Neuronal stem cell (in vitro differentiated cells): ENCODE measurements around the gene SYNE1.

ENCODE experiments used
- DNase-seq: peaks from one replicate; pipeline ENCODE4 v3.0.0-alpha.2; 2013; ENCODE audit warnings: low spot score
- H2AFZ ChIP-seq: one replicate; pipeline ENCODE4 v1.6.1; 2013; ENCODE audit warnings: mild to moderate bottlenecking, low read length, inconsistent platforms
- H2AK5ac ChIP-seq: 2 replicates; pipeline ENCODE4 v1.6.1; 2013; ENCODE audit warnings: low read depth, mild to moderate bottlenecking, inconsistent platforms, low read length, moderate library complexity, mixed read lengths
- H2BK120ac ChIP-seq: 2 replicates; pipeline ENCODE4 v1.6.1; 2013; ENCODE audit warnings: low read depth, mild to moderate bottlenecking, inconsistent platforms, low read length, moderate library complexity, mixed read lengths
- H2BK12ac ChIP-seq: one replicate; pipeline ENCODE4 v1.6.1; 2013; ENCODE audit warnings: low read length, inconsistent platforms
- H2BK15ac ChIP-seq: 2 replicates; pipeline ENCODE4 v1.6.1; 2013; ENCODE audit warnings: mild to moderate bottlenecking, low read length, inconsistent platforms, mixed read lengths
- H2BK5ac ChIP-seq: one replicate; pipeline ENCODE4 v1.6.1; 2013; ENCODE audit warnings: inconsistent platforms, mild to moderate bottlenecking, low read length, moderate library complexity
- H3K14ac ChIP-seq: one replicate; pipeline ENCODE4 v1.6.1; 2013; ENCODE audit warnings: low read length, inconsistent platforms
- H3K18ac ChIP-seq: 2 replicates; pipeline ENCODE4 v1.6.1; 2013; ENCODE audit warnings: low read length, inconsistent platforms
- H3K23ac ChIP-seq: 2 replicates; pipeline ENCODE4 v1.6.1; 2013; ENCODE audit warnings: low read depth, mild to moderate bottlenecking, mixed read lengths, low read length, inconsistent platforms; ENCODE audit not compliant: poor library complexity
- H3K27ac ChIP-seq: replicated peaks from 3 replicates; pipeline ENCODE4 v1.5.1; 2013; ENCODE audit warnings: low read length, inconsistent platforms
- H3K27me3 ChIP-seq, 3 experiments: 2 replicates each; pipeline ENCODE4 v1.6.1; 2013; ENCODE audit warnings: low read length in 3 of 3, mild to moderate bottlenecking in 2 of 3, inconsistent platforms in 1 of 3, low read depth in 1 of 3, mixed read lengths in 1 of 3, moderate library complexity in 1 of 3; ENCODE audit not compliant: control insufficient read depth in 3 of 3, insufficient read depth in 3 of 3
- H3K36me3 ChIP-seq, 2 donors: replicated peaks in 1 of 2; 2 replicates each; pipeline ENCODE4 v1.6.1; 2013; ENCODE audit warnings: low read length in 2 of 2; ENCODE audit not compliant: control insufficient read depth in 2 of 2, insufficient read depth in 2 of 2
- H3K4ac ChIP-seq: 2 replicates; pipeline ENCODE4 v1.6.1; 2013; ENCODE audit warnings: inconsistent platforms, mild to moderate bottlenecking, low read length, moderate library complexity
- H3K4me1 ChIP-seq, 2 donors: 1 replicate in 1 of 2; 2 replicates in 1 of 2; pipeline ENCODE4 v1.6.1; 2013; ENCODE audit warnings: low read length in 2 of 2, low read depth in 1 of 2; ENCODE audit not compliant: control insufficient read depth in 2 of 2, insufficient read depth in 1 of 2
- H3K4me2 ChIP-seq: one replicate; pipeline ENCODE4 v1.6.1; 2013; ENCODE audit warnings: mild to moderate bottlenecking, low read length, inconsistent platforms; ENCODE audit not compliant: insufficient read depth, poor library complexity, severe bottlenecking
- H3K4me3 ChIP-seq, 2 donors: 2 replicates each; pipeline ENCODE4 v1.5.1; 2013; ENCODE audit warnings: low read length in 2 of 2, mild to moderate bottlenecking in 2 of 2, inconsistent platforms in 1 of 2, moderate library complexity in 1 of 2
- H3K79me1 ChIP-seq: one replicate; pipeline ENCODE4 v1.6.1; 2013; ENCODE audit warnings: low read depth, mild to moderate bottlenecking, inconsistent platforms, low read length, moderate library complexity
- H3K9ac ChIP-seq: one replicate; pipeline ENCODE4 v1.6.1; 2013; ENCODE audit warnings: mild to moderate bottlenecking, low read depth, low read length, inconsistent platforms; ENCODE audit not compliant: poor library complexity
- H3K9me3 ChIP-seq, 2 donors: replicated peaks in 1 of 2; 2 replicates each; pipeline versions ENCODE3 to v1.6.1; 2013; ENCODE audit warnings: low read length in 2 of 2, mild to moderate bottlenecking in 2 of 2, inconsistent platforms in 1 of 2, low read depth in 1 of 2, mixed read lengths in 1 of 2, moderate library complexity in 1 of 2; ENCODE audit not compliant: control insufficient read depth in 2 of 2, insufficient read depth in 1 of 2
- H4K8ac ChIP-seq: one replicate; pipeline ENCODE4 v1.6.1; 2013; ENCODE audit warnings: low read depth, mild to moderate bottlenecking, inconsistent platforms, low read length, moderate library complexity
- H4K91ac ChIP-seq: one replicate; pipeline ENCODE4 v1.6.1; 2013; ENCODE audit warnings: low read length, low read depth, mild to moderate bottlenecking, inconsistent platforms; ENCODE audit not compliant: poor library complexity
- WGBS, 2 donors: extraction: QIAGEN DNeasy Blood & Tissue Kit; methylation state at CpG; one replicate each; pipeline ENCODE4 v1.1.7; 2013; ENCODE audit warnings: missing lambda C conversion rate in 2 of 2, mixed read lengths in 1 of 2; ENCODE audit not compliant: insufficient read length in 2 of 2, insufficient replicate concordance in 1 of 2; ENCODE audit errors: extremely low coverage in 2 of 2; 5-methylcytosine and 5-hydroxymethylcytosine counted together

SYNE1 gene

GRCh38 chr6:152308306-152308705 lies 328.9 kb downstream of the SYNE1 start:
- Histone ChIP-seq H3K27ac (no peak overlapping the region), H4K91ac (no peak overlapping the region), H2BK5ac (no peak overlapping the region), H4K8ac (no peak overlapping the region), H3K4ac (no peak overlapping the region), H3K23ac (no peak overlapping the region), H3K4me1 (no peaks in the 10 kb centered on the region), H3K9ac (no peak overlapping the region), H2AK5ac (no peak overlapping the region), H2BK15ac (no peak overlapping the region), H3K18ac (no peak overlapping the region), H3K36me3 (no peaks in the 10 kb centered on the region), H3K4me3 (no peak overlapping the region), H3K9me3 (no peaks in the 10 kb centered on the region), H2AFZ (no peak overlapping the region), H3K79me1 (no peaks in the 10 kb centered on the region), H2BK120ac (no peak overlapping the region), H3K14ac (no peak overlapping the region), H2BK12ac (no peak overlapping the region), H3K27me3 (no peaks in the 10 kb centered on the region), H3K4me2 (no peak overlapping the region)
- DNase-seq, result no peak
- WGBS, 2 donors, result no CpG with 5 or more reads among the region's 5 CpGs

- WGBS, 2 donors, result no CpG with 5 or more reads among the region's 1 CpG
Observed at GRCh38 chr6:152305672-152306071, 331.5 kb downstream of the SYNE1 start.

DNA sequence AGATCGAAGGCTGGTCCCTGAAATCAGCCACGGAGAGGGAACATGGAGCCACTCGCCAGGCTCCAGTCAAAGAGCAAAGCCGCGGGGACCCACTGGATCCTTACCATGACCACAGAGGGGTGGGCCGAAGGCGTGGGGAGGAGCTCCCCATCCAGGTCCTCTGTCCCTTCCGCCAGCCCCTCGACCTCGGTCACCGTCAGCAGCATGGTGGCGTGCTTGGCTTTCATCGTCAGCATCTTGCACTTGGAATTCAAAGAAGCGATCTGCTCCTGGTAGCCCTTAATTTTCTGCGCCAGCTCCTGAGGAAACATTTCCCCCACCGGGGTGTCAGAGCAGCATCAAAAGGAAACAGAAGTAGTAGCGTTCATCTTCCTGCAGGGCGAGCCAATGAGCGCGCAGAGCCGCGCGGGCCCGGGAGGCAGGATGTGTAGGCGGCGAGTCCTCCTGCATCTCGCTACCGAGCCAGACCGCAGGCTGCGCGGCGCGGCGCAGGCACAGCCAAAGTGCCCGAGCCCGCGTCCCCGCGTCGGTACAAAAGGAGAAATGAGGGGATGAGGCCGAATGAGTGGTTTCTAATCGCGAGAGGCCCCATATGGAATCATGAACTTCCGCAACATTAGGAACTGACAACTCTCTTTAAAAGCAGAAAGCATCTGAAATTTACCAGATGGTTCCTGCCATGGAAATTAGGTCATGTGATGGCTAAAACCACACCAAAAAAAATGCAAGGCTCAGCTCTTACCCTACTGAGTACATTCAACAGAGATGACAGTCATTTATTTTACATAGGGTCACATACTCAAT lies 335.2 kb downstream of the SYNE1 start:
- Histone ChIP-seq H3K4ac (no peak overlapping the region), H2BK12ac (no peak overlapping the region), H2AFZ (peak overlapping the region; percentile 86), H3K9me3 (no peaks in the 10 kb centered on the region), H2BK120ac (peak overlapping the region; percentile 93), H3K18ac (peak overlapping the region; percentile 89), H2AK5ac (no peak overlapping the region), H3K36me3 (no peaks in the 10 kb centered on the region), H3K4me3 (peak overlapping the region; percentile 53 to 84), H3K4me1 (peaks cover 2 to 5% of the 10 kb centered on the region in 2 donors), H3K79me1 (no peaks in the 10 kb centered on the region), H3K9ac (peak overlapping the region; percentile 88), H3K27me3 (no peaks in the 10 kb centered on the region), H4K91ac (no peak overlapping the region), H2BK5ac (peak overlapping the region; percentile 53), H3K4me2 (peak overlapping the region; percentile 86), H3K23ac (no peak overlapping the region), H2BK15ac (peak overlapping the region; percentile 75), H4K8ac (peak overlapping the region; percentile 43), H3K14ac (peak overlapping the region; percentile 56), H3K27ac (no peak overlapping the region)
- no CpG with 5 or more reads among the region's 44 CpGs for WGBS, 2 donors
- peak; percentile 76 for DNase-seq

More at GRCh38 chr6:152305672-152306071, 331.5 kb downstream of the SYNE1 start:
- Histone ChIP-seq H2BK12ac (no peak overlapping the region), H3K14ac (no peak overlapping the region), H3K36me3 (no peaks in the 10 kb centered on the region), H3K79me1 (no peaks in the 10 kb centered on the region), H2BK15ac (no peak overlapping the region), H3K18ac (no peak overlapping the region), H2BK5ac (no peak overlapping the region), H3K4me2 (no peak overlapping the region), H3K27ac (no peak overlapping the region), H2AFZ (no peak overlapping the region), H3K27me3 (no peaks in the 10 kb centered on the region), H4K91ac (no peak overlapping the region), H4K8ac (no peak overlapping the region), H3K4me1 (peaks cover 2 to 3% of the 10 kb centered on the region in 2 donors), H2AK5ac (no peak overlapping the region), H3K4me3 (no peak overlapping the region), H3K23ac (no peak overlapping the region), H3K9ac (no peak overlapping the region), H2BK120ac (no peak overlapping the region), H3K4ac (no peak overlapping the region), H3K9me3 (no peaks in the 10 kb centered on the region)
- DNase-seq, result no peak

DNA sequence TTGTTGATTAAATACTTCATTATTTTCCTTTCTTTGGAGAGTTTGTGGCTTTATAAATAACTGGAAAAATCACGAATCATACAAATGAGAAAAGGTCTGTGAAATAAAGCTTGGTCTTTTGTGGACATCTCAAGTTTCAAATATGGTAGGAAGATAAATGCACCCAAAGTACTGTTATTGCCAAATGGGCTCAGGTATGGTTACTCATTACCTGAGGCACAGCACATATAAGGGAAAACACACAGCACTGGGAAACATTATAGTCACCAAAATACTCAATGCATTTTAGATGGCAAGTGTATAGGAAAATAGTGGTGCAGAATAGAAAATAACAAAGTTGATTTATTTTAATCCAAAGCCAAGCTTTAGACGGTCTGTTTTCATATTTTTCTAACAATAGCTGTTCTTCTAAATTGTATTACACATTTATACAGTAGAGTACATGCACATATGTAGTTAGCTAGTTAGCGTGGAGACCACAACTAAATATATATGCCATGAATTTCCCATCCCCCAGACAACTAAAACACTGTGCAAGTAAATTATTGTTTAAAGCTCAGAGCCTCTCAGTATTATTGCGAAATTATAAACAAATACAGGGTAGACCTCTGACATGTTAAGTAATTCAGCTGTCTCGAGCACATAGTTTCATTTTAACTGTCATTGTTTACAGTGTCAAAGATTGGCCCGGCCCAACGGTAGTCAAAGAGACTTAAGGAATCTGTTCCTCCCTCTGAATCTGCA lies 336.0 kb downstream of the SYNE1 start:
- Histone ChIP-seq H3K9ac (no peak overlapping the region), H3K4me2 (peak overlapping the region; percentile 86), H2AFZ (peak overlapping the region; percentile 86), H2BK12ac (no peak overlapping the region), H3K27ac (no peak overlapping the region), H2AK5ac (no peak overlapping the region), H3K9me3 (no peaks in the 10 kb centered on the region), H3K14ac (peak overlapping the region; percentile 56), H3K4me1 (peaks cover 2 to 5% of the 10 kb centered on the region in 2 donors), H4K91ac (no peak overlapping the region), H2BK15ac (peak overlapping the region; percentile 75), H3K4ac (no peak overlapping the region), H4K8ac (peak overlapping the region; percentile 43), H3K4me3 (peak overlapping the region; percentile 53 to 84), H3K27me3 (no peaks in the 10 kb centered on the region), H3K79me1 (no peaks in the 10 kb centered on the region), H3K18ac (peak overlapping the region; percentile 89), H2BK5ac (no peak overlapping the region), H3K23ac (no peak overlapping the region), H2BK120ac (no peak overlapping the region), H3K36me3 (no peaks in the 10 kb centered on the region)
- no CpG with 5 or more reads among the region's 7 CpGs for WGBS, 2 donors
- no peak for DNase-seq
